SK-N-SH (cell line): ENCODE measurements around the gene VPS35L. TPM values are rescaled to one million over a fixed set of nuclear protein-coding genes. Genes with fewer than 3 reads are reported as not detected.

ENCODE experiments used
- CTCF ChIA-PET: fragments of 300-600, 350-600 bp; formaldehyde crosslinking; extraction: SDS; loops from one replicate; lab custom pipeline; 2021; lab: Yijun Ruan, JAX
- POLR2A ChIA-PET: fragments of 350-600 bp; sonication (Branson Sonifier 250); formaldehyde crosslinking; extraction: SDS; loops from one replicate; lab custom pipeline; 2020; ENCODE audit warnings: antibody characterized with exemption, inconsistent platforms; lab: Yijun Ruan, JAX
- DNase-seq: peaks from one replicate; pipeline ENCODE4 v3.0.0; 2012
- H2AFZ ChIP-seq: fragments of 200-600 bp; sonication (generic); 2 replicates; pipeline ENCODE4 v1.8.1; 2016; ENCODE audit warnings: antibody characterized with exemption, mild to moderate bottlenecking, low read depth
- H3F3A ChIP-seq: fragments of 200-600 bp; sonication (generic); replicated peaks from 2 replicates; pipeline ENCODE3; 2016; ENCODE audit warnings: antibody characterized with exemption, mild to moderate bottlenecking; ENCODE audit not compliant: insufficient read depth
- H3K27ac ChIP-seq, 2 experiments: fragments of 200-500 bp in 1 of 2; fragments of 200-600 bp in 1 of 2; sonication (Bioruptor generic) in 1 of 2; sonication (generic), shearing (Covaris generic) in 1 of 2; 2 replicates each; pipeline versions ENCODE4 v1.5.1 to v1.6.1; 2014 to 2016; ENCODE audit warnings: low read depth in 2 of 2, inconsistent platforms in 1 of 2, low read length in 1 of 2, mild to moderate bottlenecking in 1 of 2, mixed read lengths in 1 of 2
- H3K27me3 ChIP-seq: fragments of 200-600 bp; sonication (generic), shearing (Covaris generic); 2 replicates; pipeline ENCODE4 v1.6.1; 2016; ENCODE audit warnings: mixed run types; ENCODE audit not compliant: insufficient read depth
- H3K36me3 ChIP-seq, 2 experiments: fragments of 200-500 bp in 1 of 2; fragments of 200-600 bp in 1 of 2; sonication (Bioruptor generic) in 1 of 2; sonication (generic) in 1 of 2; replicated peaks in 1 of 2; 2 replicates each; pipeline versions ENCODE3 to v1.5.1; 2014 to 2016; ENCODE audit warnings: low read length in 1 of 2, mild to moderate bottlenecking in 1 of 2; ENCODE audit not compliant: insufficient read depth in 2 of 2, control insufficient read depth in 1 of 2
- H3K4me1 ChIP-seq, 2 experiments: fragments of 200-500 bp in 1 of 2; fragments of 200-600 bp in 1 of 2; sonication (Bioruptor generic) in 1 of 2; sonication (generic), shearing (Covaris generic) in 1 of 2; 2 replicates each; pipeline versions ENCODE4 v1.5.1 to v1.6.1; 2014 to 2016; ENCODE audit warnings: low read depth in 1 of 2, low read length in 1 of 2, mixed run types in 1 of 2; ENCODE audit not compliant: insufficient read depth in 2 of 2, control insufficient read depth in 1 of 2
- H3K4me2 ChIP-seq: fragments of 200-600 bp; sonication (generic), shearing (Covaris generic); 2 replicates; pipeline ENCODE4 v1.6.1; 2017; ENCODE audit warnings: mixed run types
- H3K4me3 ChIP-seq, 2 experiments: fragments of 200-500 bp in 1 of 2; fragments of 200-600 bp in 1 of 2; sonication (Bioruptor generic) in 1 of 2; sonication (generic), shearing (Covaris generic) in 1 of 2; 2 replicates each; pipeline versions ENCODE4 v1.5.1 to v1.8.1; 2014 to 2016; ENCODE audit warnings: low read depth in 2 of 2, inconsistent platforms in 1 of 2, low read length in 1 of 2, mild to moderate bottlenecking in 1 of 2, mixed read lengths in 1 of 2, moderate library complexity in 1 of 2
- H3K79me2 ChIP-seq: fragments of 200-600 bp; sonication (generic); 2 replicates; pipeline ENCODE4 v1.8.1; 2017; ENCODE audit warnings: mild to moderate bottlenecking; ENCODE audit not compliant: insufficient read depth
- H3K9ac ChIP-seq: fragments of 200-600 bp; sonication (generic); 2 replicates; pipeline ENCODE4 v1.6.1; 2017; ENCODE audit warnings: mixed run types
- H3K9me2 ChIP-seq: fragments of 200-600 bp; sonication (generic); 2 replicates; pipeline ENCODE4 v1.6.1; 2017; ENCODE audit warnings: mixed run types
- H3K9me3 ChIP-seq: fragments of 200-600 bp; sonication (generic); 2 replicates; pipeline ENCODE4 v1.6.1; 2017; ENCODE audit warnings: mixed run types, mild to moderate bottlenecking, moderate library complexity
- H4K20me1 ChIP-seq: fragments of 200-600 bp; sonication (generic); 2 replicates; pipeline ENCODE4 v1.6.1; 2017; ENCODE audit warnings: mild to moderate bottlenecking, mixed run types; ENCODE audit not compliant: insufficient read depth
- ELF1 ChIP-seq: IDR thresholded peaks from 2 replicates; pipeline ENCODE4 v1.4.0; 2012
- FOXM1 ChIP-seq: IDR thresholded peaks from 2 replicates; pipeline ENCODE4 v1.4.0; 2012; ENCODE audit warnings: low read depth, mild to moderate bottlenecking
- GABPA ChIP-seq: IDR thresholded peaks from 2 replicates; pipeline ENCODE4 v1.4.0; 2012; ENCODE audit warnings: low read depth, mild to moderate bottlenecking
- IRF3 ChIP-seq: fragments of 150-350 bp; IDR thresholded peaks from 2 replicates; pipeline ENCODE4 v1.6.1; 2016; ENCODE audit warnings: mild to moderate bottlenecking, low read depth, low read length
- MXI1 ChIP-seq: IDR thresholded peaks from 2 replicates; pipeline ENCODE4 v1.6.1; 2012; ENCODE audit warnings: mild to moderate bottlenecking, low read depth, low read length, improper control_type of control experiment
- NFIC ChIP-seq: IDR thresholded peaks from 2 replicates; pipeline ENCODE4 v1.4.0; 2012; ENCODE audit warnings: borderline replicate concordance
- RAD21 ChIP-seq: IDR thresholded peaks from 2 replicates; pipeline ENCODE4 v1.6.1; 2012; ENCODE audit warnings: mild to moderate bottlenecking, low read length
- RCOR1 ChIP-seq: fragments of 150-350 bp; IDR thresholded peaks from 2 replicates; pipeline ENCODE4 v1.6.1; 2017; ENCODE audit warnings: antibody characterized with exemption, low read length
- RFX5 ChIP-seq: IDR thresholded peaks from 2 replicates; pipeline ENCODE4 v1.6.1; 2012; ENCODE audit warnings: mild to moderate bottlenecking, improper control_type of control experiment, low read length
- RXRA ChIP-seq: IDR thresholded peaks from 2 replicates; pipeline ENCODE4 v1.4.0; 2012; ENCODE audit warnings: low read depth, mild to moderate bottlenecking, borderline replicate concordance
- TCF12 ChIP-seq: IDR thresholded peaks from 2 replicates; pipeline ENCODE4 v1.4.0; 2012
- TEAD4 ChIP-seq: IDR thresholded peaks from 2 replicates; pipeline ENCODE4 v1.4.0; 2012; ENCODE audit warnings: mild to moderate bottlenecking, borderline replicate concordance; ENCODE audit not compliant: insufficient read depth
- USF2 ChIP-seq: fragments of 150-350 bp; IDR thresholded peaks from 2 replicates; pipeline ENCODE4 v1.6.1; 2017; ENCODE audit warnings: antibody characterized with exemption, low read length, low read depth, borderline replicate concordance
- WGBS: methylation state at CpG from one replicate; pipeline ENCODE4 v1.1.6; 2017; ENCODE audit warnings: low lambda C conversion rate; 5-methylcytosine and 5-hydroxymethylcytosine counted together
- polyA plus RNA-seq, 3 experiments: library from polyadenylated mRNA; depleted of rRNA; stranded (reverse); fragments of >200 nt; gene quantifications; 2 replicates each; pipeline ENCODE4 v1.2.3, GENCODE V29; 2012
- TF ChIP-seq, protein P1 (sequence below): IDR thresholded peaks from 2 replicates; pipeline ENCODE4 v1.4.0; 2012; ENCODE audit warnings: low read depth, borderline replicate concordance

VPS35L gene
- polyA plus RNA-seq, 1 of the 3 experiments (the other 2 are of a cell fraction), result 35.3 TPM

- POLR2A ChIA-PET, result no interaction called here
- TF ChIP-seq IRF3 (no peak), RXRA (no peak)
- TF ChIP-seq, protein P1, sequence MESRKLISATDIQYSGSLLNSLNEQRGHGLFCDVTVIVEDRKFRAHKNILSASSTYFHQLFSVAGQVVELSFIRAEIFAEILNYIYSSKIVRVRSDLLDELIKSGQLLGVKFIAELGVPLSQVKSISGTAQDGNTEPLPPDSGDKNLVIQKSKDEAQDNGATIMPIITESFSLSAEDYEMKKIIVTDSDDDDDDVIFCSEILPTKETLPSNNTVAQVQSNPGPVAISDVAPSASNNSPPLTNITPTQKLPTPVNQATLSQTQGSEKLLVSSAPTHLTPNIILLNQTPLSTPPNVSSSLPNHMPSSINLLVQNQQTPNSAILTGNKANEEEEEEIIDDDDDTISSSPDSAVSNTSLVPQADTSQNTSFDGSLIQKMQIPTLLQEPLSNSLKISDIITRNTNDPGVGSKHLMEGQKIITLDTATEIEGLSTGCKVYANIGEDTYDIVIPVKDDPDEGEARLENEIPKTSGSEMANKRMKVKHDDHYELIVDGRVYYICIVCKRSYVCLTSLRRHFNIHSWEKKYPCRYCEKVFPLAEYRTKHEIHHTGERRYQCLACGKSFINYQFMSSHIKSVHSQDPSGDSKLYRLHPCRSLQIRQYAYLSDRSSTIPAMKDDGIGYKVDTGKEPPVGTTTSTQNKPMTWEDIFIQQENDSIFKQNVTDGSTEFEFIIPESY, result no peak
- TF ChIP-seq, all 33 proteins: peak for 0
- Histone ChIP-seq H3K27ac (no peak overlapping the region), H3K4me3 (no peak overlapping the region), H4K20me1 (no peaks in the 10 kb centered on the region), H3K4me1 (no peaks in the 10 kb centered on the region; a peak in 1 of 4 replicates), H3K9me3 (no peaks in the 10 kb centered on the region), H3F3A (no peaks in the 10 kb centered on the region), H2AFZ (no peak overlapping the region), H3K4me2 (no peak overlapping the region), H3K79me2 (no peaks in the 10 kb centered on the region), H3K9ac (no peak overlapping the region), H3K9me2 (no peaks in the 10 kb centered on the region), H3K36me3 (peaks cover 39 to 42% of the 10 kb centered on the region in 2 experiments), H3K27me3 (no peaks in the 10 kb centered on the region)
- peak; percentile 25 for DNase-seq
- CTCF ChIA-PET, result no interaction called here
- WGBS, result 92% methylated on average over 4 of the region's 4 CpGs
These were observed 89.4 kb downstream of the VPS35L start for GRCh38 chr16:19644877-19645276.

- peaks cover 35 to 46% of the 10 kb centered on the region in 2 experiments for H3K36me3 ChIP-seq
- H4K20me1 ChIP-seq, result no peaks in the 10 kb centered on the region
- H3F3A ChIP-seq, result no peaks in the 10 kb centered on the region
- ChIA-PET CTCF (no interaction called here), POLR2A (no interaction called here)
- no peaks in the 10 kb centered on the region for H3K9me2 ChIP-seq
- H3K9ac ChIP-seq, result no peak overlapping the region
- H3K4me2 ChIP-seq, result no peak overlapping the region
- H3K27me3 ChIP-seq, result no peaks in the 10 kb centered on the region
- no peak overlapping the region for H3K27ac ChIP-seq
- H3K9me3 ChIP-seq, result no peaks in the 10 kb centered on the region
- H2AFZ ChIP-seq, result no peak overlapping the region
- WGBS, result 81% methylated on average over 7 of the region's 7 CpGs
- H3K4me3 ChIP-seq, result no peak overlapping the region
- TF ChIP-seq TEAD4 (no peak), ELF1 (no peak), USF2 (no peak), FOXM1 (no peak), NFIC (no peak), RCOR1 (no peak), RFX5 (no peak), TCF12 (no peak), RAD21 (no peak), MXI1 (no peak), GABPA (no peak)
- TF ChIP-seq, protein P1, result no peak
- no peaks in the 10 kb centered on the region; a peak in 1 of 4 replicates for H3K4me1 ChIP-seq
- no peaks in the 10 kb centered on the region for H3K79me2 ChIP-seq
- DNase-seq, result no peak
These were observed 90.1 kb downstream of the VPS35L start for GRCh38 chr16:19645557-19645981.
